WI38 (cell line): ENCODE measurements around the gene KANSL1.

Source experiments
- H3K4me3 ChIP-seq: 2 replicates; pipeline ENCODE4 v1.5.1; 2011; ENCODE audit warnings: low read depth, mild to moderate bottlenecking, control low read depth, low read length
- CTCF ChIP-seq: IDR thresholded peaks from 2 replicates; pipeline ENCODE4 v1.5.1; 2012; ENCODE audit warnings: low read depth, mild to moderate bottlenecking, control low read depth, low read length

Gene KANSL1

GRCh38 chr17:46028981-46029565 is 164.2 kb downstream of the KANSL1 start:
- H3K4me3 ChIP-seq: no peak overlapping the region
- no peak for TF ChIP-seq CTCF

GRCh38 chr17:46028374-46028773 is 164.9 kb downstream of the KANSL1 start:
- H3K4me3 ChIP-seq: no peak overlapping the region
- TF ChIP-seq CTCF: no peak

- no peak overlapping the region for H3K4me3 ChIP-seq
- no peak for TF ChIP-seq CTCF
Measured at GRCh38 chr17:46027976-46028325, 165.3 kb downstream of the KANSL1 start.

GRCh38 chr17:46027048-46027975 is 165.9 kb downstream of the KANSL1 start:
- no peak overlapping the region for H3K4me3 ChIP-seq

GRCh38 chr17:46026166-46027047 is 166.8 kb downstream of the KANSL1 start:
- TF ChIP-seq CTCF: no peak
- no peak overlapping the region for H3K4me3 ChIP-seq

More at GRCh38 chr17:46027048-46027975, 165.9 kb downstream of the KANSL1 start:
- no peak for TF ChIP-seq CTCF

GRCh38 chr17:46025510-46026165 is 167.6 kb downstream of the KANSL1 start:
- no peak for TF ChIP-seq CTCF
- no peak overlapping the region for H3K4me3 ChIP-seq
